GM12878 (cell line): ENCODE results near the gene BPIFA3. TPM values are rescaled to one million over a fixed set of nuclear protein-coding genes. Genes with fewer than 3 reads are reported as not detected.

Source experiments
- ATAC-seq: fragments of 200-7000 bp; cut with Tn5 transposase; 3 replicates; pipeline ENCODE4 v1.9.1; 2020; ENCODE audit warnings: mild to moderate bottlenecking, moderate library complexity
- BruUV-seq: library from RNA; stranded (reverse); fragments of 400-500 nt; replicated peaks from 2 replicates; lab custom pipeline; 2021; lab: Mats Ljungman, UMichigan
- CTCF ChIA-PET: fragments of 300-600 bp; sonication (Branson Sonifier 250); formaldehyde crosslinking; extraction: SDS; loops from one replicate; lab custom pipeline; 2021; ENCODE audit warnings: inconsistent platforms; lab: Yijun Ruan, JAX
- POLR2A ChIA-PET: fragments of 350-600 bp; formaldehyde crosslinking; extraction: SDS; loops from one replicate; lab custom pipeline; 2021; ENCODE audit warnings: inconsistent platforms; lab: Charles Lee
- RAD21 ChIA-PET: fragments of 300-600 bp; sonication (Branson Sonifier 250); formaldehyde crosslinking; loops from one replicate; lab custom pipeline; 2023; ENCODE audit warnings: antibody characterized with exemption; ENCODE audit not compliant: unreplicated experiment; lab: Charles Lee
- SMC1A ChIA-PET: fragments of 300-600 bp; sonication (Branson Sonifier 250); formaldehyde crosslinking; loops from one replicate; lab custom pipeline; 2023; ENCODE audit not compliant: unreplicated experiment, uncharacterized antibody; lab: Charles Lee
- DNase-seq: peaks from one replicate; pipeline ENCODE4 v3.0.0-alpha.2; 2011; ENCODE audit warnings: low read depth, low spot score
- FAIRE-seq: peaks from 3 replicates; lab custom pipeline; 2011; peaks lifted over from hg19 to GRCh38; lab: Jason Lieb, UNC
- H2AFZ ChIP-seq: 2 replicates; pipeline ENCODE4 v1.6.0; 2011; ENCODE audit warnings: low read depth, low read length, control low read depth; ENCODE audit not compliant: control insufficient read depth
- H3K27ac ChIP-seq: 2 replicates; pipeline ENCODE4 v1.5.1; 2011; ENCODE audit warnings: control low read depth; ENCODE audit not compliant: control insufficient read depth, insufficient read depth
- H3K27me3 ChIP-seq, 2 experiments: replicated peaks in 1 of 2; 2 replicates each; pipeline versions ENCODE4 v1.6.0 to v1.6.1; 2011; ENCODE audit warnings: low read length in 1 of 2; ENCODE audit not compliant: control insufficient read depth in 2 of 2, insufficient read depth in 2 of 2
- H3K36me3 ChIP-seq, 2 experiments: 2 replicates each; pipeline ENCODE4 v1.5.1; 2011; ENCODE audit warnings: low read length in 1 of 2; ENCODE audit not compliant: control insufficient read depth in 2 of 2, insufficient read depth in 2 of 2
- H3K4me1 ChIP-seq: 2 replicates; pipeline ENCODE4 v1.6.1; 2011; ENCODE audit warnings: mild to moderate bottlenecking, low read length, moderate library complexity, mixed read lengths; ENCODE audit not compliant: control insufficient read depth, insufficient read depth
- H3K4me2 ChIP-seq: 2 replicates; pipeline ENCODE4 v1.6.0; 2011; ENCODE audit warnings: control low read depth; ENCODE audit not compliant: control insufficient read depth, insufficient read depth
- H3K4me3 ChIP-seq: fragments of 200-600 bp; sonication (generic); 2 replicates; pipeline ENCODE4 v1.5.1; 2016
- H3K79me2 ChIP-seq: 2 replicates; pipeline ENCODE4 v1.6.0; 2011; ENCODE audit warnings: low read length; ENCODE audit not compliant: control insufficient read depth, insufficient read depth
- H3K9ac ChIP-seq: 2 replicates; pipeline ENCODE4 v1.8.0; 2011; ENCODE audit warnings: low read length, control low read depth, mixed read lengths; ENCODE audit not compliant: control insufficient read depth, insufficient read depth
- H3K9me3 ChIP-seq: replicated peaks from 3 replicates; pipeline ENCODE4 v1.5.1; 2011; ENCODE audit warnings: mild to moderate bottlenecking, low read length; ENCODE audit not compliant: control insufficient read depth, insufficient read depth
- H4K20me1 ChIP-seq: 2 replicates; pipeline ENCODE4 v1.6.0; 2011; ENCODE audit not compliant: control insufficient read depth, insufficient read depth
- ATF3 ChIP-seq: IDR thresholded peaks from 2 replicates; pipeline ENCODE4 v1.6.1; 2011; ENCODE audit warnings: low read depth, mild to moderate bottlenecking, low read length, moderate library complexity, borderline replicate concordance; ENCODE audit errors: extremely low read depth
- DPF2 ChIP-seq: fragments of 450-650 bp; IDR thresholded peaks from 2 replicates; pipeline ENCODE4 v1.6.1; 2017; ENCODE audit warnings: mild to moderate bottlenecking
- E2F8 ChIP-seq: fragments of 450-650 bp; IDR thresholded peaks from 2 replicates; pipeline ENCODE4 v1.6.1; 2018; ENCODE audit warnings: mild to moderate bottlenecking, low read depth, moderate library complexity; ENCODE audit not compliant: partially characterized antibody
- FOS ChIP-seq: IDR thresholded peaks from 3 replicates; pipeline ENCODE4 v1.6.1; 2011; ENCODE audit warnings: borderline replicate concordance; ENCODE audit not compliant: insufficient read length; ENCODE audit errors: extremely low read depth
- HSF1 ChIP-seq: fragments of 150-350 bp; IDR thresholded peaks from 2 replicates; pipeline ENCODE4 v1.6.1; 2014; ENCODE audit warnings: mild to moderate bottlenecking, low read depth, low read length
- NFYA ChIP-seq: IDR thresholded peaks from 2 replicates; pipeline ENCODE4 v1.6.1; 2011; ENCODE audit warnings: low read depth, mild to moderate bottlenecking, low read length, improper control_type of control experiment, borderline replicate concordance
- NR2C2 ChIP-seq: IDR thresholded peaks from 2 replicates; pipeline ENCODE4 v1.6.1; 2011; ENCODE audit warnings: borderline replicate concordance, low read depth; ENCODE audit not compliant: control insufficient read depth, insufficient read length
- PAX8 ChIP-seq: fragments of 450-650 bp; IDR thresholded peaks from 2 replicates; pipeline ENCODE4 v1.6.1; 2017; ENCODE audit warnings: mild to moderate bottlenecking, moderate library complexity
- SIN3A ChIP-seq: IDR thresholded peaks from 2 replicates; pipeline ENCODE4 v1.6.1; 2012; ENCODE audit warnings: low read depth, low read length, improper control_type of control experiment
- USF2 ChIP-seq: IDR thresholded peaks from 2 replicates; pipeline ENCODE4 v1.6.1; 2011; ENCODE audit warnings: low read depth, low read length, improper control_type of control experiment, borderline replicate concordance
- WGBS: methylation state at CpG from one replicate; pipeline ENCODE4 v1.1.6; 2016; ENCODE audit warnings: low lambda C conversion rate; ENCODE audit not compliant: insufficient replicate concordance, insufficient coverage; ENCODE audit errors: missing lambda C conversion rate; 5-methylcytosine and 5-hydroxymethylcytosine counted together
- in situ Hi-C: fragments of 300-500 bp; cut with MboI; formaldehyde crosslinking; loops from 9 replicates; pipeline ENCODE4 v1.14.3; 2018; ENCODE audit warnings: mixed read lengths
- intact Hi-C: fragments of 100-400 bp; cut with micrococcal nuclease; formaldehyde crosslinking; loops from one replicate; pipeline ENCODE4 v1.14.2; 2022; ENCODE audit not compliant: unreplicated experiment
- polyA plus RNA-seq, 11 experiments: library from polyadenylated mRNA; depleted of rRNA in 4 of 11; unstranded in 6 of 11; stranded (reverse) in 5 of 11; fragments of >200 nt; fragmentation: Nextera tagmentation in 4 of 11; fragmentation: Illumina TruSeq in 1 of 11; extraction: Ambion mirVana in 4 of 11; extraction: Trizol in 1 of 11; gene quantifications; 1 replicate in 1 of 11; 2 replicates in 10 of 11; pipeline versions ENCODE4 v1.2.1 to v1.2.3, GENCODE V29; 2011 to 2016; ENCODE audit warnings: inconsistent platforms in 2 of 11, missing spikeins in 2 of 11, low read depth in 1 of 11
- total RNA-seq, 4 experiments: library from RNA; depleted of rRNA in 3 of 4; stranded (reverse); fragments of >200 nt in 3 of 4; fragmentation: Illumina TruSeq in 1 of 4; extraction: Trizol in 1 of 4; gene quantifications; 2 replicates each; pipeline versions ENCODE4 v1.2.1 to v1.2.3, GENCODE V29; 2013 to 2021

Gene BPIFA3
- total and polyA plus RNA-seq, 10 of the 15 experiments (the other 5 are each of a cell fraction or from before 2014, with no cell fraction given) = not detected

- intact Hi-C loops (no loop called here), in situ Hi-C loops (no loop called here)
- Histone ChIP-seq H3K4me1 (no peaks in the 10 kb centered on the region), H3K4me2 (no peak overlapping the region), H3K9ac (no peak overlapping the region), H3K9me3 (no peaks in the 10 kb centered on the region), H3K27ac (no peak overlapping the region), H3K36me3 (no peaks in the 10 kb centered on the region; a peak in 1 of 4 replicates), H2AFZ (no peak overlapping the region), H3K27me3 (peaks cover 7% of the 10 kb centered on the region in 2 experiments; a peak in 3 of 4 replicates), H4K20me1 (no peaks in the 10 kb centered on the region), H3K79me2 (no peaks in the 10 kb centered on the region), H3K4me3 (no peak overlapping the region)
- no peak for DNase-seq
- ChIA-PET RAD21 (no interaction called here), POLR2A (no interaction called here), SMC1A (no interaction called here), CTCF (no interaction called here)
- TF ChIP-seq SIN3A = no peak
- FAIRE-seq = no peak
- no TSS peak for BruUV-seq
- no peak for ATAC-seq
- 45% methylated on average over 8 of the region's 8 CpGs for WGBS
These were observed 58.1 kb downstream of the BPIFA3 start for GRCh38 chr20:33275215-33275614.

GRCh38 chr20:33275871-33276270 is 58.7 kb downstream of the BPIFA3 start:
- Histone ChIP-seq H2AFZ (no peak overlapping the region), H3K4me1 (no peaks in the 10 kb centered on the region), H3K27me3 (peaks cover 7 to 8% of the 10 kb centered on the region in 2 experiments; a peak in 3 of 4 replicates), H4K20me1 (no peaks in the 10 kb centered on the region), H3K4me3 (no peak overlapping the region), H3K79me2 (no peaks in the 10 kb centered on the region), H3K36me3 (no peaks in the 10 kb centered on the region; a peak in 1 of 4 replicates), H3K4me2 (no peak overlapping the region), H3K9me3 (no peaks in the 10 kb centered on the region), H3K9ac (no peak overlapping the region), H3K27ac (no peak overlapping the region)
- in situ Hi-C loops = no loop called here
- no peak for FAIRE-seq
- intact Hi-C loops = no loop called here
- ChIA-PET SMC1A (no interaction called here), POLR2A (no interaction called here), CTCF (no interaction called here), RAD21 (no interaction called here)
- no TSS peak for BruUV-seq
- DNase-seq = no peak
- 0% methylated on average over 3 of the region's 3 CpGs for WGBS
- no peak for ATAC-seq
- TF ChIP-seq PAX8 (no peak), NFYA (no peak), USF2 (no peak), NR2C2 (no peak), E2F8 (no peak), DPF2 (no peak), HSF1 (no peak), FOS (no peak), ATF3 (no peak)
